Epithelial cell of esophagus (primary cell): ENCODE results near the gene DYNC2H1.

ENCODE experiments used
- DNase-seq: peaks from one replicate; pipeline ENCODE4 v3.0.0; 2010; ENCODE audit warnings: low read depth
- H3K4me3 ChIP-seq: 2 replicates; pipeline ENCODE4 v1.5.1; 2011; ENCODE audit warnings: mild to moderate bottlenecking, low read length, control low read depth
- CTCF ChIP-seq: IDR thresholded peaks from 2 replicates; pipeline ENCODE4 v1.5.1; 2011; ENCODE audit warnings: low read depth, mild to moderate bottlenecking, low read length, control low read depth, inconsistent platforms; ENCODE audit not compliant: insufficient read depth; ENCODE audit errors: missing control alignments

DYNC2H1 gene

GRCh38 chr11:103483996-103484395, 374.8 kb downstream of the DYNC2H1 start:
- DNase-seq = no peak
- no peak for TF ChIP-seq CTCF
- H3K4me3 ChIP-seq = no peak overlapping the region

GRCh38 chr11:103484545-103484944, 375.3 kb downstream of the DYNC2H1 start:
- TF ChIP-seq CTCF = no peak
- no peak for DNase-seq
- no peak overlapping the region for H3K4me3 ChIP-seq

- TF ChIP-seq CTCF = no peak
- H3K4me3 ChIP-seq = no peak overlapping the region
- no peak for DNase-seq
Observed at GRCh38 chr11:103486604-103487003, 377.4 kb downstream of the DYNC2H1 start.

- DNase-seq = no peak
- TF ChIP-seq CTCF = no peak
- H3K4me3 ChIP-seq = no peak overlapping the region
Observed at GRCh38 chr11:103487113-103487512, 377.9 kb downstream of the DYNC2H1 start.

GRCh38 chr11:103488031-103488461, 378.8 kb downstream of the DYNC2H1 start:
- DNase-seq = peak; percentile 22
- TF ChIP-seq CTCF = no peak
- H3K4me3 ChIP-seq = no peak overlapping the region

- DNase-seq = no peak
- H3K4me3 ChIP-seq = no peak overlapping the region
- TF ChIP-seq CTCF = no peak
Observed at GRCh38 chr11:103488579-103488978, 379.4 kb downstream of the DYNC2H1 start.

- DNase-seq = peak; percentile 59
- no peak overlapping the region for H3K4me3 ChIP-seq
- no peak for TF ChIP-seq CTCF
Observed at GRCh38 chr11:103491777-103492176, 382.6 kb downstream of the DYNC2H1 start.
